Measurements from ENCODE around the gene CSH1. TPM values are rescaled to one million over a fixed set of nuclear protein-coding genes. Genes with fewer than 3 reads are reported as not detected.
"Not testable (repeated sequence)": the region's sequence is repeated elsewhere in the genome, so short reads cannot be mapped to it uniquely, and the experiment has no call there.

CSH1 gene
- total and polyA plus RNA-seq, 2 experiments from 2014 or later = 0.68 TPM; not detected in 1

- H3K4me3 Mint-ChIP-seq; H3K27me3 Mint-ChIP-seq (ENCODE audit: insufficient read depth, low read depth, poor library complexity); H3K4me1 ChIP-seq (ENCODE audit: insufficient read depth); H3K36me3 ChIP-seq (ENCODE audit: insufficient read depth); H3K27me3 ChIP-seq (ENCODE audit: insufficient read depth); H2AFZ ChIP-seq; H3K79me2 ChIP-seq (replicated peaks; ENCODE audit: insufficient read depth); H3K4me1 Mint-ChIP-seq; H3K36me3 Mint-ChIP-seq (ENCODE audit: low read depth); H3K27ac ChIP-seq (ENCODE audit: low read depth); H3K4me2 ChIP-seq; H3K27ac Mint-ChIP-seq; H4K20me1 ChIP-seq (replicated peaks; ENCODE audit: insufficient read depth); H3F3A ChIP-seq (replicated peaks; ENCODE audit: low read depth); H3K9me2 ChIP-seq (ENCODE audit: insufficient read depth); H3K4me3 ChIP-seq; H3K9me3 Mint-ChIP-seq: not testable (repeated sequence)
- DNase-seq (ENCODE audit: low spot score) (peak; percentile 85), ATAC-seq (peak; percentile 97)
- TF ChIP-seq CTCF (conservative IDR thresholded peaks at IDR 0.05; ENCODE audit: low read depth in 2 of 2) = peak; percentile 55 to 72
Measured at GRCh38 chr17:63889026-63889848, 7.1 kb downstream of the CSH1 start.

GRCh38 chr17:63885119-63885518 is 11.3 kb downstream of the CSH1 start:
- H3K27ac Mint-ChIP-seq; ATAC-seq; H3K4me2 ChIP-seq; H3K27me3 ChIP-seq (ENCODE audit: insufficient read depth); DNase-seq (ENCODE audit: low spot score); H3K79me2 ChIP-seq (replicated peaks; ENCODE audit: insufficient read depth); H3K4me3 Mint-ChIP-seq; H3K27me3 Mint-ChIP-seq (ENCODE audit: insufficient read depth, low read depth, poor library complexity); H3K27ac ChIP-seq (ENCODE audit: low read depth); H4K20me1 ChIP-seq (replicated peaks; ENCODE audit: insufficient read depth); H3K36me3 ChIP-seq (ENCODE audit: insufficient read depth); H3K4me3 ChIP-seq; H3K9me3 Mint-ChIP-seq; H3F3A ChIP-seq (replicated peaks; ENCODE audit: low read depth); H3K9me2 ChIP-seq (ENCODE audit: insufficient read depth); H2AFZ ChIP-seq; H3K36me3 Mint-ChIP-seq (ENCODE audit: low read depth): not testable (repeated sequence)
- peaks cover 18% of the 10 kb centered on the region for H3K4me1 Mint-ChIP-seq
- peaks cover 14% of the 10 kb centered on the region; the same call in 1 of the 2 replicates for H3K4me1 ChIP-seq (ENCODE audit: insufficient read depth)

GRCh38 chr17:63882626-63883126 is 13.7 kb downstream of the CSH1 start:
- not testable (repeated sequence) for H3K79me2 ChIP-seq (replicated peaks; ENCODE audit: insufficient read depth); H3K27ac Mint-ChIP-seq; H3K27ac ChIP-seq (ENCODE audit: low read depth); H3K36me3 ChIP-seq (ENCODE audit: insufficient read depth); H4K20me1 ChIP-seq (replicated peaks; ENCODE audit: insufficient read depth); H3K27me3 ChIP-seq (ENCODE audit: insufficient read depth); H2AFZ ChIP-seq; DNase-seq (ENCODE audit: low spot score); H3F3A ChIP-seq (replicated peaks; ENCODE audit: low read depth); ATAC-seq; H3K9me2 ChIP-seq (ENCODE audit: insufficient read depth); H3K27me3 Mint-ChIP-seq (ENCODE audit: insufficient read depth, low read depth, poor library complexity); H3K4me2 ChIP-seq; H3K36me3 Mint-ChIP-seq (ENCODE audit: low read depth); H3K4me3 Mint-ChIP-seq; H3K4me3 ChIP-seq; H3K9me3 Mint-ChIP-seq
- peaks cover 16% of the 10 kb centered on the region for H3K4me1 Mint-ChIP-seq
- peaks cover 14% of the 10 kb centered on the region; the same call in 1 of the 2 replicates for H3K4me1 ChIP-seq (ENCODE audit: insufficient read depth)

All from GM23338 (cell line).